ENCODE data around the gene MMEL1. TPM values are rescaled to one million over a fixed set of nuclear protein-coding genes. Genes with fewer than 3 reads are reported as not detected.

Gene MMEL1
- total and polyA plus RNA-seq, 2 experiments from 2014 or later, result not detected

- no peaks in the 10 kb centered on the region for H3K36me3 ChIP-seq
- TF ChIP-seq, protein P1, sequence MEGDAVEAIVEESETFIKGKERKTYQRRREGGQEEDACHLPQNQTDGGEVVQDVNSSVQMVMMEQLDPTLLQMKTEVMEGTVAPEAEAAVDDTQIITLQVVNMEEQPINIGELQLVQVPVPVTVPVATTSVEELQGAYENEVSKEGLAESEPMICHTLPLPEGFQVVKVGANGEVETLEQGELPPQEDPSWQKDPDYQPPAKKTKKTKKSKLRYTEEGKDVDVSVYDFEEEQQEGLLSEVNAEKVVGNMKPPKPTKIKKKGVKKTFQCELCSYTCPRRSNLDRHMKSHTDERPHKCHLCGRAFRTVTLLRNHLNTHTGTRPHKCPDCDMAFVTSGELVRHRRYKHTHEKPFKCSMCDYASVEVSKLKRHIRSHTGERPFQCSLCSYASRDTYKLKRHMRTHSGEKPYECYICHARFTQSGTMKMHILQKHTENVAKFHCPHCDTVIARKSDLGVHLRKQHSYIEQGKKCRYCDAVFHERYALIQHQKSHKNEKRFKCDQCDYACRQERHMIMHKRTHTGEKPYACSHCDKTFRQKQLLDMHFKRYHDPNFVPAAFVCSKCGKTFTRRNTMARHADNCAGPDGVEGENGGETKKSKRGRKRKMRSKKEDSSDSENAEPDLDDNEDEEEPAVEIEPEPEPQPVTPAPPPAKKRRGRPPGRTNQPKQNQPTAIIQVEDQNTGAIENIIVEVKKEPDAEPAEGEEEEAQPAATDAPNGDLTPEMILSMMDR (IDR thresholded peaks at IDR 0.05; ENCODE audit: low read depth, low read length), result peak; percentile 95
- peaks cover 35% of the 10 kb centered on the region for H3K4me1 ChIP-seq (ENCODE audit: low read depth)
- peak; percentile 71 to 85 for DNase-seq (ENCODE audit: low read depth in 1 of 2, low spot score in 1 of 2)
- H3K27ac ChIP-seq, result no peak overlapping the region
- H3K27me3 ChIP-seq, result no peaks in the 10 kb centered on the region
- no peak overlapping the region for H3K4me3 ChIP-seq
- no peaks in the 10 kb centered on the region for H3K9me3 ChIP-seq (ENCODE audit: low read depth)
These were observed 84.7 kb downstream of the MMEL1 start for GRCh38 chr1:2548068-2548589.

DNA sequence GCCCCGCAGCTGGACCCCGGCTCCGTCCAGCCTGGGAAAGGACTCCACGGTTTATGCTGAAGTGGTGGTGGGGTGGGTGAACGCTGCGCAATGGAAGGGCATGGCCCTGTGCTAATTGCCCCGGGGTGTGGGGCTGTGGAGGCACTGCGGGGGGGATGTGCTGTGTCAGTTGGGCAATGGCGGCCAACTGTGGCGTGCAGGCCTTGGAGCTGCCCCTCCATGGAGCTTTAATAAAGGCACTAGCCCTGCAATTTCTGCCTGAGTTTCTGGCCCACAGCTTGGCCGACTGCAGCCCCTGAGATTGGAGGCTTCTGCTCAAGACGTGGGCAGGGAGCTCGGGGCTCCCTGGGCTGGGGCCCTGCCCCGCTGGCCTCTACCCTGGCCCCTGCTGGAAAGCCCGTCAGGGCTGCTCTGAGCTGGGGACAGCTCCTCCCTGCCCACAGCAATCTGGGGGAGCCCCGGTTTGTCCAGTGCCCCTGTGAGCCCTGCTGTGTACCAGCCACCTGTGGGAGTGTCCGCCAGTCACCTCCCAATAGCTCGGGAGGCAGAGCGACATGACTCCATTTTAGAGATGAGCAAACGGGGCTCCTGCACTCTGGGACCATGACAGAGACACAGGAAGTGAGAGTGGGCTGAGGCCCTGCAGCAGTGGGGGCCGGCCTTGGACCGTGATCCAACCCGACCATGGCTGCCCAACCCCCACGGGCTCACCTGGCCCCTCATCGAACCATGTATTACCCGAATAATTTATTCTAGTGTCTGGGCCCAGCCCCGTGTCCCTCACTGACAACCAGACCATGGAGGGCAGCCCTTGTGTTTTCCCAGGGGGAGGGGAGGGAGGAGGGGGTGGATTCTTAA, 85.4 kb downstream of the MMEL1 start:
- Histone ChIP-seq H3K9me3 (ENCODE audit: low read depth) (no peaks in the 10 kb centered on the region), H3K27me3 (no peaks in the 10 kb centered on the region), H3K4me3 (peak overlapping the region; percentile 13), H3K36me3 (no peaks in the 10 kb centered on the region), H3K27ac (no peak overlapping the region), H3K4me1 (ENCODE audit: low read depth) (peaks cover 35% of the 10 kb centered on the region)
- DNase-seq (ENCODE audit: low read depth in 1 of 2, low spot score in 1 of 2), result no peak
- TF ChIP-seq, protein P1 (IDR thresholded peaks at IDR 0.05; ENCODE audit: low read depth, low read length), result no peak

GRCh38 chr1:2546515-2547209, 86.2 kb downstream of the MMEL1 start:
- Histone ChIP-seq H3K27ac (peak overlapping the region; percentile 19), H3K9me3 (ENCODE audit: low read depth) (no peaks in the 10 kb centered on the region), H3K4me3 (peak overlapping the region; percentile 13), H3K36me3 (no peaks in the 10 kb centered on the region), H3K27me3 (no peaks in the 10 kb centered on the region), H3K4me1 (ENCODE audit: low read depth) (peaks cover 35% of the 10 kb centered on the region)
- TF ChIP-seq, protein P1 (IDR thresholded peaks at IDR 0.05; ENCODE audit: low read depth, low read length), result no peak
- peak; percentile 62 to 65 for DNase-seq (ENCODE audit: low read depth in 1 of 2, low spot score in 1 of 2)

DNA sequence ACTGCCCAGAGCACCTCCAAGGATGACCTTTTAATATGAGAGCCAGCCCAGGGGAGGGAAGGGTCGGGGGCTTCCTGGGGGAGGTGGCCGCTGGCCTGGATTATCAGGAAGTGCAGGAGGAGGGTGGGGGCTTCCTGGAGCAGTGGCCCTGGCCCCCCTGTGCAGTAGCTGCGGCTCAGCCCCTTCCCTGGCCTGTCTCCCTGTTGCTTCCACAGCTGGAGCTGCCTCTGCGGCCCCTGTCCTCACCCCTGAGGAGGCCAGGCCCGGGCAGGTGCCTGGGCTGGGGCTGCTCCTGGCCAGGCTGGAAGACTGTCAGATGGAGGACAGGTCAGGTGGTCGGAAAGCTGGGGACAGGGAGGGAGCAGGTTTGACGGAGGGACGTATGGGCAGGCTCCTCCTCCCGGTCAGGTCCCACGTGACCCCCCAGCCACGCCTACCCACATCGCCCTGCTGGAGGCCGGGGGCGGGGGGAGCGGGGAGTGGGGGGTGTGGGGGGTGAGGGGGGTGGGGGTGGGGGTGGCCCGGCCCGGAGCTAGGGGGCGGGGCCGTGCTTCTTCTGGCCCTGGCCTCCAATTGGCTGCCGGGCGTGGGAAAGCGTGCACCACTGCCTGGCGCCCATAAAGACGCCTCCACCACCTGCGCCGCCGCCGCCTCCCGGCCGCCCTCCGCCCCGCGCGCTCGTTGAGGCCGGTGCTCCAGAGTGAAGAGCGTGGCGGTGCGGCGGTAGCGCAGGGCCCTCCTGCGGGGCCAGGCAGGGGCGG, 86.9 kb downstream of the MMEL1 start:
- Histone ChIP-seq H3K9me3 (ENCODE audit: low read depth) (no peaks in the 10 kb centered on the region), H3K27me3 (peaks cover 2% of the 10 kb centered on the region), H3K36me3 (no peaks in the 10 kb centered on the region), H3K4me1 (ENCODE audit: low read depth) (peaks cover 35% of the 10 kb centered on the region), H3K4me3 (peak overlapping the region; percentile 13), H3K27ac (peak overlapping the region; percentile 91)
- TF ChIP-seq, protein P1 (IDR thresholded peaks at IDR 0.05; ENCODE audit: low read depth, low read length), result no peak
- DNase-seq (ENCODE audit: low read depth in 1 of 2, low spot score in 1 of 2), result peak; percentile 65 to 93

Data from cardiac muscle cell (in vitro differentiated cells and primary cell).